ENCODE measurements around the gene MARCO. TPM values are rescaled to one million over a fixed set of nuclear protein-coding genes. Genes with fewer than 3 reads are reported as not detected.
A peak's percentile ranks its signal among the peaks of the same experiment; 100 is the strongest.

The MARCO gene
- total and polyA plus RNA-seq, 4 donors, result 21.8 to 113 (median 61.6) TPM

GRCh38 chr2:118981632-118982031 lies 39.6 kb downstream of the MARCO start:
- no peak overlapping the region for H3K27ac ChIP-seq (ENCODE audit: low read depth in 1 of 2, low read length in 2 of 2)
- no peak for DNase-seq (ENCODE audit: low spot score)
- no peaks in the 10 kb centered on the region for H3K36me3 ChIP-seq (ENCODE audit: control insufficient read depth in 4 of 4, insufficient read depth in 3 of 4, low read depth in 1 of 4, low read length in 3 of 4)
- H3K9ac ChIP-seq (ENCODE audit: low read depth in 1 of 2, low read length in 2 of 2), result no peak overlapping the region
- H3K4me1 ChIP-seq (ENCODE audit: control insufficient read depth in 4 of 4, insufficient read depth in 4 of 4, low read length in 3 of 4), result no peaks in the 10 kb centered on the region
- H3K4me3 ChIP-seq (ENCODE audit: low read depth in 1 of 3, low read length in 3 of 3), result no peak overlapping the region
- peaks cover 0 to 5% (median 3%) of the 10 kb centered on the region in 4 donors for H3K9me3 ChIP-seq (ENCODE audit: control insufficient read depth in 4 of 4, low read length in 3 of 4)
- TF ChIP-seq JUND (IDR thresholded peaks at IDR 0.05) (no peak), RAD21 (IDR thresholded peaks at IDR 0.05) (no peak), FOXA1 (IDR thresholded peaks at IDR 0.05) (no peak), SP1 (IDR thresholded peaks at IDR 0.05) (no peak), HNF4A (conservative IDR thresholded peaks at IDR 0.05) (no peak)
- peaks cover 0 to 5% (median 0%) of the 10 kb centered on the region in 4 donors for H3K27me3 ChIP-seq (ENCODE audit: control insufficient read depth in 4 of 4, insufficient read depth in 4 of 4, low read length in 3 of 4)
- 52% methylated on average over 2 of the region's 2 CpGs for WGBS

- Histone ChIP-seq H3K27me3 (ENCODE audit: control insufficient read depth in 4 of 4, insufficient read depth in 4 of 4, low read length in 3 of 4) (peaks cover 0 to 5% (median 0%) of the 10 kb centered on the region in 4 donors), H3K4me1 (ENCODE audit: control insufficient read depth in 4 of 4, insufficient read depth in 4 of 4, low read length in 3 of 4) (no peaks in the 10 kb centered on the region), H3K9ac (ENCODE audit: low read depth in 1 of 2, low read length in 2 of 2) (no peak overlapping the region), H3K27ac (ENCODE audit: low read depth in 1 of 2, low read length in 2 of 2) (no peak overlapping the region), H3K4me3 (ENCODE audit: low read depth in 1 of 3, low read length in 3 of 3) (no peak overlapping the region), H3K9me3 (ENCODE audit: control insufficient read depth in 4 of 4, low read length in 3 of 4) (peaks cover 0 to 3% (median under 1%) of the 10 kb centered on the region in 4 donors), H3K36me3 (ENCODE audit: control insufficient read depth in 4 of 4, insufficient read depth in 3 of 4, low read depth in 1 of 4, low read length in 3 of 4) (no peaks in the 10 kb centered on the region)
- 88% methylated on average over 3 of the region's 3 CpGs for WGBS
- TF ChIP-seq, protein P1, sequence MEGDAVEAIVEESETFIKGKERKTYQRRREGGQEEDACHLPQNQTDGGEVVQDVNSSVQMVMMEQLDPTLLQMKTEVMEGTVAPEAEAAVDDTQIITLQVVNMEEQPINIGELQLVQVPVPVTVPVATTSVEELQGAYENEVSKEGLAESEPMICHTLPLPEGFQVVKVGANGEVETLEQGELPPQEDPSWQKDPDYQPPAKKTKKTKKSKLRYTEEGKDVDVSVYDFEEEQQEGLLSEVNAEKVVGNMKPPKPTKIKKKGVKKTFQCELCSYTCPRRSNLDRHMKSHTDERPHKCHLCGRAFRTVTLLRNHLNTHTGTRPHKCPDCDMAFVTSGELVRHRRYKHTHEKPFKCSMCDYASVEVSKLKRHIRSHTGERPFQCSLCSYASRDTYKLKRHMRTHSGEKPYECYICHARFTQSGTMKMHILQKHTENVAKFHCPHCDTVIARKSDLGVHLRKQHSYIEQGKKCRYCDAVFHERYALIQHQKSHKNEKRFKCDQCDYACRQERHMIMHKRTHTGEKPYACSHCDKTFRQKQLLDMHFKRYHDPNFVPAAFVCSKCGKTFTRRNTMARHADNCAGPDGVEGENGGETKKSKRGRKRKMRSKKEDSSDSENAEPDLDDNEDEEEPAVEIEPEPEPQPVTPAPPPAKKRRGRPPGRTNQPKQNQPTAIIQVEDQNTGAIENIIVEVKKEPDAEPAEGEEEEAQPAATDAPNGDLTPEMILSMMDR (IDR thresholded peaks at IDR 0.05; ENCODE audit: low read depth, low read length, missing input control), result no peak
- TF ChIP-seq ATF3 (IDR thresholded peaks at IDR 0.05), result no peak
- no peak for TF ChIP-seq RXRA (IDR thresholded peaks at IDR 0.05)
- no peak for TF ChIP-seq RAD21 (IDR thresholded peaks at IDR 0.05)
- no peak for TF ChIP-seq FOXA1 (IDR thresholded peaks at IDR 0.05)
- no peak for TF ChIP-seq YY1 (IDR thresholded peaks at IDR 0.05)
- no peak for TF ChIP-seq GABPA (IDR thresholded peaks at IDR 0.05 in 1 of 2, conservative IDR thresholded peaks at IDR 0.05 in 1 of 2)
- no peak for TF ChIP-seq FOXA2 (IDR thresholded peaks at IDR 0.05)
- no peak for TF ChIP-seq HNF4A (conservative IDR thresholded peaks at IDR 0.05)
- TF ChIP-seq SP1 (IDR thresholded peaks at IDR 0.05), result no peak
- peak; percentile 28 for DNase-seq (ENCODE audit: low spot score)
Observed at GRCh38 chr2:118982039-118982438, 40.0 kb downstream of the MARCO start.

- WGBS, result 66% methylated on average over 6 of the region's 6 CpGs
- Histone ChIP-seq H3K9ac (ENCODE audit: low read depth in 1 of 2, low read length in 2 of 2) (no peak overlapping the region), H3K27me3 (ENCODE audit: control insufficient read depth in 4 of 4, insufficient read depth in 4 of 4, low read length in 3 of 4) (peaks cover 0 to 3% (median 1%) of the 10 kb centered on the region in 4 donors), H3K36me3 (ENCODE audit: control insufficient read depth in 4 of 4, insufficient read depth in 3 of 4, low read depth in 1 of 4, low read length in 3 of 4) (no peaks in the 10 kb centered on the region), H3K4me3 (ENCODE audit: low read depth in 1 of 3, low read length in 3 of 3) (no peak overlapping the region), H3K27ac (ENCODE audit: low read depth in 1 of 2, low read length in 2 of 2) (no peak overlapping the region), H3K4me1 (ENCODE audit: control insufficient read depth in 4 of 4, insufficient read depth in 4 of 4, low read length in 3 of 4) (no peaks in the 10 kb centered on the region), H3K9me3 (ENCODE audit: control insufficient read depth in 4 of 4, low read length in 3 of 4) (no peaks in the 10 kb centered on the region)
- TF ChIP-seq GABPA (IDR thresholded peaks at IDR 0.05 in 1 of 2, conservative IDR thresholded peaks at IDR 0.05 in 1 of 2), result no peak
- no peak for TF ChIP-seq HNF4A (conservative IDR thresholded peaks at IDR 0.05)
- no peak for TF ChIP-seq REST (IDR thresholded peaks at IDR 0.05)
- TF ChIP-seq RAD21 (IDR thresholded peaks at IDR 0.05), result no peak
- no peak for TF ChIP-seq HNF4G (IDR thresholded peaks at IDR 0.05)
- TF ChIP-seq YY1 (IDR thresholded peaks at IDR 0.05), result no peak
- TF ChIP-seq, protein P1 (IDR thresholded peaks at IDR 0.05; ENCODE audit: low read depth, low read length, missing input control), result no peak
- TF ChIP-seq, protein P2, sequence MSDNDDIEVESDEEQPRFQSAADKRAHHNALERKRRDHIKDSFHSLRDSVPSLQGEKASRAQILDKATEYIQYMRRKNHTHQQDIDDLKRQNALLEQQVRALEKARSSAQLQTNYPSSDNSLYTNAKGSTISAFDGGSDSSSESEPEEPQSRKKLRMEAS (IDR thresholded peaks at IDR 0.05), result no peak
- no peak for TF ChIP-seq JUND (IDR thresholded peaks at IDR 0.05)
- no peak for TF ChIP-seq EGR1 (IDR thresholded peaks at IDR 0.05; ENCODE audit: low read depth in 2 of 2)
- no peak for TF ChIP-seq NR2F2 (IDR thresholded peaks at IDR 0.05)
- TF ChIP-seq SP1 (IDR thresholded peaks at IDR 0.05), result no peak
- no peak for TF ChIP-seq FOXA2 (IDR thresholded peaks at IDR 0.05)
- no peak for TF ChIP-seq RXRA (IDR thresholded peaks at IDR 0.05)
- TF ChIP-seq FOXA1 (IDR thresholded peaks at IDR 0.05), result no peak
- no peak for DNase-seq (ENCODE audit: low spot score)
Observed at GRCh38 chr2:118983133-118983532, 41.1 kb downstream of the MARCO start.
